Thymus (tissue), 14 donors: Measurements from ENCODE around the gene SLFNL1. TPM values are rescaled to one million over a fixed set of nuclear protein-coding genes. Genes with fewer than 3 reads are reported as not detected.

ENCODE experiments used
- DNase-seq, 9 donors: peaks; one replicate each; pipeline ENCODE4 v3.0.0-alpha.2; 2013; ENCODE audit warnings: low spot score in 9 of 9, low read depth in 6 of 9, missing footprints in 1 of 9
- H3K27ac ChIP-seq, 2 donors: one replicate each; pipeline ENCODE4 v1.5.1; 2013; ENCODE audit warnings: control low read depth in 1 of 2, low read depth in 1 of 2, low read length in 1 of 2, mild to moderate bottlenecking in 1 of 2, moderate library complexity in 1 of 2
- H3K27me3 ChIP-seq, 2 donors: one replicate each; pipeline ENCODE4 v1.5.1; 2013; ENCODE audit warnings: low read length in 1 of 2; ENCODE audit not compliant: control insufficient read depth in 2 of 2, insufficient read depth in 1 of 2
- H3K36me3 ChIP-seq, 2 donors: one replicate each; pipeline ENCODE4 v1.5.1; 2013; ENCODE audit warnings: low read length in 1 of 2, mild to moderate bottlenecking in 1 of 2, moderate library complexity in 1 of 2; ENCODE audit not compliant: control insufficient read depth in 2 of 2, insufficient read depth in 2 of 2
- H3K4me1 ChIP-seq, 2 donors: one replicate each; pipeline ENCODE4 v1.5.1; 2013; ENCODE audit warnings: low read length in 2 of 2; ENCODE audit not compliant: control insufficient read depth in 2 of 2, insufficient read depth in 2 of 2
- H3K4me3 ChIP-seq, 2 donors: one replicate each; pipeline ENCODE4 v1.5.1; 2013; ENCODE audit warnings: low read length in 2 of 2, control low read depth in 1 of 2, mild to moderate bottlenecking in 1 of 2
- H3K9me3 ChIP-seq, 2 donors: one replicate each; pipeline ENCODE4 v1.5.1; 2013; ENCODE audit warnings: low read length in 1 of 2, mild to moderate bottlenecking in 1 of 2; ENCODE audit not compliant: control insufficient read depth in 2 of 2, insufficient read depth in 1 of 2
- WGBS: extraction: QIAGEN DNeasy Blood & Tissue Kit; methylation state at CpG from one replicate; pipeline ENCODE4 v1.1.7; 2013; 5-methylcytosine and 5-hydroxymethylcytosine counted together
- long read RNA-seq, 10 donors: transcript quantifications; one replicate each; lab custom pipeline, GENCODE V29; 2026
- polyA plus RNA-seq: library from polyadenylated mRNA; stranded (reverse); fragments of 200-250 nt; gene quantifications from one replicate; pipeline ENCODE4 v1.2.3, GENCODE V29; 2013
- total RNA-seq: library from RNA; stranded (reverse); fragments of 120-200 nt; gene quantifications from one replicate; pipeline ENCODE4 v1.2.4, GENCODE V29; 2013
- donor health status: healthy.

SLFNL1 gene
- total RNA-seq (0.19 TPM), polyA plus RNA-seq (0.82 TPM)
- long read RNA-seq, donor 1 = 0 reads
- long read RNA-seq, donor 2 = 0 reads
- long read RNA-seq, donor 3 = 0 reads
- long read RNA-seq, donor 4 = 0 reads
- long read RNA-seq, donor 5 = 0 reads
- long read RNA-seq, donor 6 = 0 reads
- long read RNA-seq, donor 7 = 0 reads
- long read RNA-seq, donor 8 = 0 reads
- long read RNA-seq, donor 9 = 0 reads
- long read RNA-seq, donor 10 = 0 reads

GRCh38 chr1:41021526-41022308 is at the start of gene SLFNL1:
Gene SLFNL1, minus strand, starts transcription at chr1:41021725. Its CDS starts 1,065 bp downstream, at chr1:41020660.
- DNase-seq = no peak
- Histone ChIP-seq H3K9me3 (no peaks in the 10 kb centered on the region), H3K27me3 (no peaks in the 10 kb centered on the region), H3K36me3 (peaks cover 33 to 43% of the 10 kb centered on the region in 2 donors), H3K4me1 (peaks cover 7 to 11% of the 10 kb centered on the region in 2 donors), H3K27ac (no peak within 1 kb of the TSS), H3K4me3 (no peak within 1 kb of the TSS)
- WGBS = 68% methylated on average over 12 of the region's 12 CpGs

- no peak overlapping the region for H3K4me3 ChIP-seq
- no peaks in the 10 kb centered on the region for H3K27me3 ChIP-seq
- H3K4me1 ChIP-seq = no peaks in the 10 kb centered on the region
- peaks cover 16 to 29% of the 10 kb centered on the region in 2 donors for H3K36me3 ChIP-seq
- H3K27ac ChIP-seq = no peak overlapping the region
- peaks cover 0 to 4% of the 10 kb centered on the region in 2 donors for H3K9me3 ChIP-seq
- no peak for DNase-seq
- 97% methylated on average over 5 of the region's 5 CpGs for WGBS
Observed at GRCh38 chr1:41056907-41057306, 35.4 kb upstream of the SLFNL1 start.

GRCh38 chr1:41053316-41053715 is 31.8 kb upstream of the SLFNL1 start:
- Histone ChIP-seq H3K27ac (no peak overlapping the region), H3K4me1 (no peaks in the 10 kb centered on the region), H3K36me3 (peaks cover 22 to 26% of the 10 kb centered on the region in 2 donors), H3K9me3 (no peaks in the 10 kb centered on the region), H3K4me3 (no peak overlapping the region), H3K27me3 (no peaks in the 10 kb centered on the region)
- 84% methylated on average over 2 of the region's 2 CpGs for WGBS
- DNase-seq = no peak

- H3K27ac ChIP-seq = no peak overlapping the region
- no peaks in the 10 kb centered on the region for H3K27me3 ChIP-seq
- H3K36me3 ChIP-seq = peaks cover 32 to 43% of the 10 kb centered on the region in 2 donors
- WGBS = 99% methylated on average over 1 of the region's 1 CpG
- peaks cover 0 to 3% of the 10 kb centered on the region in 2 donors for H3K4me1 ChIP-seq
- no peaks in the 10 kb centered on the region for H3K9me3 ChIP-seq
- no peak for DNase-seq
- H3K4me3 ChIP-seq = no peak overlapping the region
Observed at GRCh38 chr1:41051022-41051421, 29.5 kb upstream of the SLFNL1 start.

GRCh38 chr1:41048540-41048939 is 27.0 kb upstream of the SLFNL1 start:
- no peak overlapping the region for H3K27ac ChIP-seq
- H3K36me3 ChIP-seq = peaks cover 43 to 62% of the 10 kb centered on the region in 2 donors
- no peak for DNase-seq
- no peaks in the 10 kb centered on the region for H3K9me3 ChIP-seq
- H3K4me1 ChIP-seq = peaks cover 0 to 3% of the 10 kb centered on the region in 2 donors
- no peaks in the 10 kb centered on the region for H3K27me3 ChIP-seq
- no peak overlapping the region for H3K4me3 ChIP-seq
- 96% methylated on average over 3 of the region's 3 CpGs for WGBS

- H3K4me1 ChIP-seq = peaks cover 0 to 3% of the 10 kb centered on the region in 2 donors
- H3K36me3 ChIP-seq = peaks cover 36 to 64% of the 10 kb centered on the region in 2 donors
- H3K27ac ChIP-seq = peak overlapping the region in 1 of 2 donors; percentile 68
- no peaks in the 10 kb centered on the region for H3K27me3 ChIP-seq
- 92% methylated on average over 10 of the region's 10 CpGs for WGBS
- no peak overlapping the region for H3K4me3 ChIP-seq
- no peaks in the 10 kb centered on the region for H3K9me3 ChIP-seq
- no peak for DNase-seq
Observed at GRCh38 chr1:41046347-41046775, 24.8 kb upstream of the SLFNL1 start.

GRCh38 chr1:41045740-41046139 is 24.2 kb upstream of the SLFNL1 start:
- H3K36me3 ChIP-seq = peaks cover 36 to 67% of the 10 kb centered on the region in 2 donors
- no peaks in the 10 kb centered on the region for H3K27me3 ChIP-seq
- no peak overlapping the region for H3K4me3 ChIP-seq
- no peak for DNase-seq
- H3K4me1 ChIP-seq = peaks cover 0 to 3% of the 10 kb centered on the region in 2 donors
- 91% methylated on average over 5 of the region's 5 CpGs for WGBS
- H3K9me3 ChIP-seq = no peaks in the 10 kb centered on the region
- no peak overlapping the region for H3K27ac ChIP-seq

- no peak for DNase-seq
- H3K27ac ChIP-seq = no peak overlapping the region
- peaks cover 40 to 74% of the 10 kb centered on the region in 2 donors for H3K36me3 ChIP-seq
- no peaks in the 10 kb centered on the region for H3K9me3 ChIP-seq
- H3K4me1 ChIP-seq = peaks cover 0 to 3% of the 10 kb centered on the region in 2 donors
- 94% methylated on average over 2 of the region's 2 CpGs for WGBS
- H3K4me3 ChIP-seq = no peak overlapping the region
- no peaks in the 10 kb centered on the region for H3K27me3 ChIP-seq
Observed at GRCh38 chr1:41044187-41044586, 22.7 kb upstream of the SLFNL1 start.

GRCh38 chr1:41041614-41042270 is 20.2 kb upstream of the SLFNL1 start:
- no peak for DNase-seq
- peaks cover 0 to 3% of the 10 kb centered on the region in 2 donors for H3K4me1 ChIP-seq
- H3K27ac ChIP-seq = no peak overlapping the region
- H3K36me3 ChIP-seq = peaks cover 46 to 75% of the 10 kb centered on the region in 2 donors
- no peak overlapping the region for H3K4me3 ChIP-seq
- WGBS = 96% methylated on average over 3 of the region's 3 CpGs
- H3K27me3 ChIP-seq = no peaks in the 10 kb centered on the region
- no peaks in the 10 kb centered on the region for H3K9me3 ChIP-seq
